GM12891 (cell line): Measurements from ENCODE around the gene GPAT3.
"Not testable (repeated sequence)": the region's sequence is repeated elsewhere in the genome, so short reads cannot be mapped to it uniquely, and the experiment has no call there.

Source experiments
- DNase-seq: peaks from one replicate; pipeline ENCODE4 v3.0.0; 2011; ENCODE audit warnings: low spot score; ENCODE audit not compliant: insufficient read length
- FAIRE-seq: peaks from 2 replicates; lab custom pipeline; 2011; peaks lifted over from hg19 to GRCh38; lab: Jason Lieb, UNC
- PAX5 ChIP-seq: IDR thresholded peaks from 2 replicates; pipeline ENCODE4 v1.6.1; 2011; ENCODE audit warnings: low read length, moderate library complexity, mild to moderate bottlenecking; ENCODE audit not compliant: insufficient read depth, severe bottlenecking
- POLR2A ChIP-seq: IDR thresholded peaks from 2 replicates; pipeline ENCODE4 v1.6.1; 2011; ENCODE audit warnings: low read depth, low read length, control low read depth
- POLR2AphosphoS5 ChIP-seq: IDR thresholded peaks from 2 replicates; pipeline ENCODE4 v1.6.1; 2011; ENCODE audit warnings: low read depth, low read length, control low read depth
- POU2F2 ChIP-seq: IDR thresholded peaks from 2 replicates; pipeline ENCODE4 v1.6.1; 2011; ENCODE audit warnings: low read depth, mild to moderate bottlenecking, control low read depth, low read length, moderate library complexity
- SPI1 ChIP-seq: IDR thresholded peaks from 2 replicates; pipeline ENCODE4 v1.6.1; 2011; ENCODE audit warnings: low read depth, low read length, control low read depth
- TAF1 ChIP-seq: IDR thresholded peaks from 2 replicates; pipeline ENCODE4 v1.6.1; 2011; ENCODE audit warnings: low read depth, low read length, control low read depth

GPAT3 gene

GRCh38 chr4:83569429-83569828 lies 33.5 kb downstream of the GPAT3 start:
- no peak for FAIRE-seq
- TF ChIP-seq POLR2AphosphoS5 (no peak), POU2F2 (no peak), POLR2A (no peak), TAF1 (no peak), SPI1 (no peak), PAX5 (no peak)
- DNase-seq: no peak

DNA sequence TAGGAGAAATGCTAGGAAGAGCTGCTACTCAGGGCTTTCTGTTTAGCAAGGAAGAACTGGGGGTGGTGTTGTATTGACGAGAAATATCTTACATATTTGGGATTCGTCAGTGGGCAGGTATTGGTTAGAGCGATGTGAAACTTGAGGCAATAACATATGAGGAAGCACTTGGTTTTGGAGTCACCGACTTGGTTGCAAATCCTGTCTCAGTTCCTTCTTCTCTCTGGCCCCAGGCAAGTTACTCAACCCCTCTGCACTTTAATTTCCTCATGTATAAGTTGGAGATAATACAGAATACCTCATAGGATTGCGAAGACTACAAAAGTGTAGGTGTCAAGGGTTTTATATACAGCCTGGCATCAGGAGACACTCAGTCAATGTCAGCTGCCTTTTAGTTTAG lies 34.1 kb downstream of the GPAT3 start:
- TF ChIP-seq PAX5 (no peak), SPI1 (peak; percentile 91), POLR2AphosphoS5 (no peak), TAF1 (no peak)
- DNase-seq: no peak
- FAIRE-seq: peak; percentile 95

GRCh38 chr4:83572848-83573247 lies 36.9 kb downstream of the GPAT3 start:
- FAIRE-seq (no peak), DNase-seq (no peak)
- TF ChIP-seq TAF1: no peak
- no peak for TF ChIP-seq SPI1
- no peak for TF ChIP-seq PAX5
- no peak for TF ChIP-seq POU2F2
- TF ChIP-seq POLR2AphosphoS5: no peak
- TF ChIP-seq POLR2A: no peak

GRCh38 chr4:83574247-83574646 lies 38.3 kb downstream of the GPAT3 start:
- TF ChIP-seq SPI1 (no peak), POLR2AphosphoS5 (no peak), POU2F2 (no peak)
- no peak for FAIRE-seq
- DNase-seq: no peak

- DNase-seq, FAIRE-seq: not testable (repeated sequence)
Measured at GRCh38 chr4:83576237-83576636, 40.3 kb downstream of the GPAT3 start.

DNA sequence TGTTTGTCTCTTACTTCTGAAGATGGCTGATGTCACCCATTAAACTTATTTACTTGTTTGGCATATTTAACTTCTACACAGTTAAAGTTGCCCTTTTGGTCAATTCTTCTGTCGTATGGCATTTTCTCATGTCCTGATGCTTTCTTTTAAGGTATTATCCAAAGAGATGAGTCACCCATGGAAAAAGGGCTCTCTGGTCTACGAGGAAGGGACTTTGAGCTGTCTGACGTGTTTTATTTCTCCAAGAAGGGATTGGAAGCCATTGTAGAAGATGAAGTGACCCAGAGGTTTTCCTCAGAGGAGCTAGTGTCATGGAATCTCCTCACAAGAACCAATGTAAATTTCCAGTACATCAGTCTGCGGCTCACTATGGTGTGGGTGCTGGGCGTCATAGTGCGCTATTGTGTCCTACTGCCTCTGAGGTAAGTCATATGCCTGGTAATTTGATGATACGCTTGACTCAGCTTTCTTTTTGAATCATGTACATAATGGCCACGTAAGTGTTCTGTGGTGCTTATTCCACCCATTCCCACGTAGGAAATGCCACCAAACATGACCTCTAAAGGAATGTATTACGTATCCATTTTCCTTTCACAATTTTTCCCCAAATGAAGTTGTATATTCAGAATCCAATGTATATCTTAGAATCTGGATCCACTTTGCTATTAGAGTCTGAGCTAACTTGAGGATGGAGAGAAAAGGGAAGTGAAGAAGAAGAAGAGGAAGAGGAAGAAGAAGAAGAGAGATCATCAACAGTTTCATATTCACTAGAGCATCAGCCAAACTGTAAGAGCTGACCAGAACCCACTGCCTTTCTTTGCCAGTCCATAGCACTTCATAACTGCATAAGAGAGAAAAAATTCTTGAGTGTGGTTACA lies 45.7 kb downstream of the GPAT3 start:
- no peak for DNase-seq
- TF ChIP-seq POU2F2 (no peak), TAF1 (no peak), SPI1 (peak; percentile 96), PAX5 (no peak), POLR2A (no peak)
- no peak for FAIRE-seq

- no peak for DNase-seq
- TF ChIP-seq SPI1 (no peak), TAF1 (no peak), POU2F2 (no peak), POLR2AphosphoS5 (no peak), POLR2A (no peak), PAX5 (no peak)
- peak; percentile 87 for FAIRE-seq
Measured at GRCh38 chr4:83582289-83582785, 46.4 kb downstream of the GPAT3 start.

GRCh38 chr4:83585982-83586508 lies 50.1 kb downstream of the GPAT3 start:
- no peak for FAIRE-seq
- no peak for DNase-seq
- TF ChIP-seq POLR2AphosphoS5: no peak
- no peak for TF ChIP-seq TAF1
- no peak for TF ChIP-seq POLR2A
- no peak for TF ChIP-seq PAX5
- TF ChIP-seq SPI1: no peak
- no peak for TF ChIP-seq POU2F2

DNA sequence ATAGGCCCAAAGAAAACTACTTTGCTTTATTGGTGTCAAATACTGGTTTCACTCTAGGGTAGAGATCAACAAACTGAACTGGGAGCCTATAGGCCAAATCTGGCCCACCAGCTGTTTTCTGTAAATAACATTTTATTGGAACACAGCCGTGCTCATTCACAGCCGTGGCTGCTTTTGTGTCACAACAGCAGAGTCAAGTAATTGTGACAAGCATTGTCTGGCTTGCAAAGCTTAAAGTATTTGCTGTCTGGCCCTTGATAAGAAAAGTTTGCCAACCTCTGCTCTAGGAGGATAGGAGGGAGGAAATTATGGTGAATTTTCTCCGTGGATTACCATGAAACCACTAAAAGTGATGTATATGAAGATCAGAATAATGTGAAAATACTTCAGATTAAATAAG lies 53.4 kb downstream of the GPAT3 start:
- no peak for TF ChIP-seq POLR2AphosphoS5
- TF ChIP-seq POLR2A: no peak
- no peak for TF ChIP-seq PAX5
- TF ChIP-seq TAF1: no peak
- TF ChIP-seq POU2F2: no peak
- TF ChIP-seq SPI1: no peak
- FAIRE-seq (no peak), DNase-seq (no peak)

DNA sequence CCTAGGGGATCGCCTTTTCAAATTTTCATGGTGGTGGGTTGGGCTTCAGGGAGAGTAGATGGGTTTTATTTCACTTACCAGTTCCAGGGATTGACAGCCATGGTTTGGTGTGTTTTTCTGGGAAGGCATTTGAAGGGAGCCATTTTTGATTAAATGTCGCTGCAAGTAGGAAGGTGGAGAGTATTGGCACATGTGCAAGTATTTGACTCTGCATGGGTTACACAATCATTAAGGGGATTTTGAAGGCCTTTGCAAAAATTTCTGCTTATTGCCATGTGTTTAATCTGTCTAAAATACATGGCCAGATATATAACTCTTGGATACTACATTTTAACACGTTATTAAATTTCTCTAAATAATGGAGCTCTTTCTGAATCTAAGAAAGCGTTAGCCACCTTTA lies 55.1 kb downstream of the GPAT3 start:
- no peak for FAIRE-seq
- no peak for TF ChIP-seq TAF1
- no peak for TF ChIP-seq POLR2A
- no peak for TF ChIP-seq SPI1
- no peak for TF ChIP-seq POU2F2
- no peak for TF ChIP-seq POLR2AphosphoS5
- no peak for TF ChIP-seq PAX5
- DNase-seq: no peak

DNA sequence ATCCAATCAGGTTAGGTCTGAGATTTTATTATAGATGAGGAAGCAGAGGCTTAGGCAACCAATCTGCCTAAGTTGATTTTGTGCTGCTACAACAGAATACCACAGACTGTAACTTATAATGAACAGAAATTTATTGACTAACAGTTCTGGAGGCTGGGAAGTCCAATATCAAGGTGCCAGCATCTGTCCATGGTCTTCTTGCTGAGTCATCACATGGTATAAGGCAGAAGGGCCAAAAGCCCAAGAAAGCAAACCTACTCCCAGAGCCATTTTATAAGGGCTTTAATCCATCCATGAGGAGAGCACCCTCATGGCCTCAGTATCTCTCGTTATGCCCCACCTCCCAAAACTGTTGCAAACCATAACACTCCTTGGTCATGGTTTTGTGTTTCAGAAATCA lies 55.8 kb downstream of the GPAT3 start:
- DNase-seq (no peak), FAIRE-seq (no peak)
- no peak for TF ChIP-seq POLR2AphosphoS5
- TF ChIP-seq TAF1: no peak
- no peak for TF ChIP-seq POU2F2
- TF ChIP-seq POLR2A: no peak
- no peak for TF ChIP-seq PAX5
- no peak for TF ChIP-seq SPI1
